H9 (cell line): ENCODE measurements around the gene CPNE7. TPM values are rescaled to one million over a fixed set of nuclear protein-coding genes. Genes with fewer than 3 reads are reported as not detected.

Source experiments
- DNase-seq: peaks from one replicate; pipeline ENCODE4 v3.0.0-alpha.2; 2017
- H2AFZ ChIP-seq: one replicate; pipeline ENCODE4 v1.6.1; 2013; ENCODE audit warnings: mild to moderate bottlenecking, low read length, control low read depth, moderate library complexity
- H2AK5ac ChIP-seq: 2 replicates; pipeline ENCODE4 v1.6.1; 2013; ENCODE audit warnings: low read length, control low read depth, mixed read lengths; ENCODE audit not compliant: insufficient read length
- H2BK120ac ChIP-seq: one replicate; pipeline ENCODE4 v1.6.1; 2013; ENCODE audit warnings: low read depth, mild to moderate bottlenecking, low read length, control low read depth, inconsistent platforms; ENCODE audit not compliant: poor library complexity, severe bottlenecking
- H2BK12ac ChIP-seq: 2 replicates; pipeline ENCODE4 v1.6.1; 2013; ENCODE audit warnings: low read length, control low read depth, mixed read lengths, low read depth; ENCODE audit not compliant: insufficient read length
- H2BK15ac ChIP-seq: 2 replicates; pipeline ENCODE4 v1.6.1; 2013; ENCODE audit warnings: low read depth, low read length, control low read depth
- H2BK20ac ChIP-seq: one replicate; pipeline ENCODE4 v1.6.1; 2013; ENCODE audit warnings: low read depth, mild to moderate bottlenecking, low read length, control low read depth, inconsistent platforms; ENCODE audit not compliant: poor library complexity, severe bottlenecking
- H2BK5ac ChIP-seq: 2 replicates; pipeline ENCODE4 v1.6.1; 2013; ENCODE audit warnings: low read length, control low read depth, mixed read lengths; ENCODE audit not compliant: insufficient read length
- H3K14ac ChIP-seq: 2 replicates; pipeline ENCODE4 v1.6.1; 2013; ENCODE audit warnings: low read length, control low read depth; ENCODE audit not compliant: insufficient read depth
- H3K18ac ChIP-seq: 2 replicates; pipeline ENCODE4 v1.6.1; 2013; ENCODE audit warnings: low read depth, mild to moderate bottlenecking, mixed read lengths, low read length, control low read depth; ENCODE audit not compliant: insufficient read length
- H3K23ac ChIP-seq: 2 replicates; pipeline ENCODE4 v1.6.1; 2013; ENCODE audit warnings: low read length, control low read depth, mixed read lengths, low read depth; ENCODE audit not compliant: insufficient read length
- H3K23me2 ChIP-seq: 2 replicates; pipeline ENCODE4 v1.6.1; 2013; ENCODE audit warnings: low read depth, mild to moderate bottlenecking, mixed read lengths, low read length, control low read depth; ENCODE audit not compliant: insufficient read length, poor library complexity, severe bottlenecking
- H3K27ac ChIP-seq: 2 replicates; pipeline ENCODE4 v1.5.1; 2013; ENCODE audit warnings: low read length, control low read depth, mixed read lengths, low read depth; ENCODE audit not compliant: insufficient read length
- H3K27me3 ChIP-seq: 2 replicates; pipeline ENCODE4 v1.6.1; 2013; ENCODE audit warnings: low read length, control low read depth, inconsistent platforms; ENCODE audit not compliant: insufficient read depth
- H3K4ac ChIP-seq: 2 replicates; pipeline ENCODE4 v1.6.1; 2013; ENCODE audit warnings: low read depth, mild to moderate bottlenecking, control low read depth, inconsistent platforms, low read length, moderate library complexity
- H3K4me1 ChIP-seq: 2 replicates; pipeline ENCODE4 v1.6.1; 2013; ENCODE audit warnings: low read length, control low read depth, inconsistent platforms; ENCODE audit not compliant: insufficient read depth
- H3K4me2 ChIP-seq: 2 replicates; pipeline ENCODE4 v1.6.1; 2013; ENCODE audit warnings: low read length, control low read depth, mixed read lengths; ENCODE audit not compliant: insufficient read length, insufficient read depth
- H3K56ac ChIP-seq: 2 replicates; pipeline ENCODE4 v1.6.1; 2013; ENCODE audit warnings: low read depth, mild to moderate bottlenecking, mixed read lengths, low read length, control low read depth; ENCODE audit not compliant: insufficient read length
- H3K79me1 ChIP-seq: 2 replicates; pipeline ENCODE4 v1.6.1; 2013; ENCODE audit warnings: low read depth, mild to moderate bottlenecking, moderate library complexity, low read length, control low read depth, inconsistent platforms; ENCODE audit not compliant: insufficient read depth, poor library complexity, severe bottlenecking
- H3K79me2 ChIP-seq: 2 replicates; pipeline ENCODE4 v1.6.1; 2013; ENCODE audit warnings: low read length, control low read depth, inconsistent platforms; ENCODE audit not compliant: insufficient read depth
- H3K9ac ChIP-seq: 2 replicates; pipeline ENCODE4 v1.6.1; 2013; ENCODE audit warnings: low read length, control low read depth, mixed read lengths; ENCODE audit not compliant: insufficient read length; ENCODE audit errors: extremely low read depth
- H3K9me3 ChIP-seq: one replicate; pipeline ENCODE4 v1.6.1; 2013; ENCODE audit warnings: low read depth, low read length, inconsistent platforms; ENCODE audit not compliant: control insufficient read depth
- H3T11ph ChIP-seq: one replicate; pipeline ENCODE4 v1.6.1; 2013; ENCODE audit warnings: mild to moderate bottlenecking, low read length, control low read depth, inconsistent platforms
- H4K20me1 ChIP-seq: one replicate; pipeline ENCODE4 v1.6.1; 2013; ENCODE audit not compliant: control insufficient read depth, insufficient read length, insufficient read depth
- H4K5ac ChIP-seq: 2 replicates; pipeline ENCODE4 v1.6.1; 2013; ENCODE audit warnings: low read depth, mild to moderate bottlenecking, mixed read lengths, low read length, control low read depth; ENCODE audit not compliant: insufficient read length
- H4K8ac ChIP-seq: replicated peaks from 2 replicates; pipeline ENCODE4 v1.6.1; 2013; ENCODE audit warnings: low read length, control low read depth, mixed read lengths, low read depth; ENCODE audit not compliant: insufficient read length
- H4K91ac ChIP-seq: 2 replicates; pipeline ENCODE4 v1.6.1; 2013; ENCODE audit warnings: low read depth, mild to moderate bottlenecking, moderate library complexity, mixed read lengths, low read length, control low read depth; ENCODE audit not compliant: insufficient read length
- H3K27ac Mint-ChIP-seq, 3 experiments: 2 replicates in 2 of 3; 3 replicates in 1 of 3; pipeline ENCODE4 v1.8.0; 2020 to 2021; ENCODE audit warnings: mixed read lengths in 3 of 3, mild to moderate bottlenecking in 1 of 3, moderate library complexity in 1 of 3
- H3K27me3 Mint-ChIP-seq: 2 replicates; pipeline ENCODE4 v1.8.0; 2021; ENCODE audit warnings: low read depth, mild to moderate bottlenecking, moderate library complexity, mixed read lengths
- H3K36me3 Mint-ChIP-seq, 3 experiments: 2 replicates in 2 of 3; 3 replicates in 1 of 3; pipeline ENCODE4 v1.8.0; 2020 to 2021; ENCODE audit warnings: low read depth in 3 of 3, mixed read lengths in 3 of 3; ENCODE audit not compliant: insufficient read depth in 1 of 3
- H3K4me1 Mint-ChIP-seq, 2 experiments: 2 replicates each; pipeline ENCODE4 v1.8.0; 2020; ENCODE audit warnings: mixed read lengths in 2 of 2
- H3K4me3 Mint-ChIP-seq, 2 experiments: 2 replicates in 1 of 2; 3 replicates in 1 of 2; pipeline ENCODE4 v1.8.0; 2020 to 2021; ENCODE audit warnings: mild to moderate bottlenecking in 2 of 2, mixed read lengths in 2 of 2, moderate library complexity in 1 of 2
- H3K9me3 Mint-ChIP-seq, 2 experiments: 2 replicates in 1 of 2; 3 replicates in 1 of 2; pipeline ENCODE4 v1.8.0; 2020; ENCODE audit warnings: mild to moderate bottlenecking in 2 of 2, mixed read lengths in 2 of 2, moderate library complexity in 1 of 2
- CTCF ChIP-seq: fragments of 200-600 bp; sonication (generic); conservative IDR thresholded peaks from 3 replicates; pipeline ENCODE4 v1.8.0; 2021; ENCODE audit warnings: antibody characterized with exemption, mild to moderate bottlenecking
- WGBS: extraction: QIAGEN DNeasy Blood & Tissue Kit; methylation state at CpG from one replicate; pipeline ENCODE4 v1.1.7; 2013; ENCODE audit warnings: missing lambda C conversion rate, low lambda C conversion rate, mixed read lengths; ENCODE audit not compliant: insufficient read length; ENCODE audit errors: extremely low coverage; 5-methylcytosine and 5-hydroxymethylcytosine counted together
- total RNA-seq: library from RNA; stranded (reverse); gene quantifications from 2 replicates; pipeline ENCODE4 v1.2.1, GENCODE V29; 2021

The CPNE7 gene
- total RNA-seq, 1 experiment from 2014 or later = 23.4 TPM

DNA sequence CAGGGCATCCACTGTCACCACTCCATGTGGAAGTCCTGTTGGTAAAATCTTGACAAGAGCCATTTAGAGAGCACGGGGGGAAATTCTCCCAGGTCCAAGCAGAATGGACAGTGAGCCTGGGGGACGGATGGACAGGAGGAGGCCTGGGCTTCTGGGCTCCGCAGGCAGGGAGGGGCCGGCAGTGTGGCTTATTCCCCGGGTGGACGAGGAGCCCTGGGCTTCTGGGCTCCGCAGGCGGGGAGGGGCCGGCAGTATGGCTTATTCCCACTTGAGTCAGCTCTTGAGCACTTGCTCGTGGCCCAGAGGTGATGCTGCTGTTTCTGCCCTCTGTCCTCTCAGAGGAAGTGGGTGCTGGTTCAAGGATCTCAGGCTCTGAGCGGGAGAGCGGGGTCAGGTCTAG is 37.3 kb upstream of the CPNE7 start:
- Histone ChIP-seq H4K8ac (no peak overlapping the region), H3K9ac (no peak overlapping the region), H4K5ac (no peak overlapping the region), H2AK5ac (no peak overlapping the region), H3K4ac (no peak overlapping the region), H4K91ac (no peak overlapping the region), H2BK12ac (no peak overlapping the region), H3K23me2 (no peaks in the 10 kb centered on the region), H3K4me1 (no peaks in the 10 kb centered on the region), H2AFZ (no peak overlapping the region), H3K9me3 (no peaks in the 10 kb centered on the region), H4K20me1 (no peaks in the 10 kb centered on the region), H3K23ac (no peak overlapping the region), H3K27me3 (no peaks in the 10 kb centered on the region), H3K79me2 (no peaks in the 10 kb centered on the region), H3K56ac (no peak overlapping the region), H3K18ac (no peak overlapping the region), H3K79me1 (no peaks in the 10 kb centered on the region), H2BK5ac (no peak overlapping the region), H2BK120ac (no peak overlapping the region), H3T11ph (no peak overlapping the region), H2BK15ac (no peak overlapping the region), H3K4me2 (no peak overlapping the region), H2BK20ac (no peak overlapping the region), H3K14ac (no peak overlapping the region), H3K27ac (no peak overlapping the region)
- no peak overlapping the region for H3K27ac Mint-ChIP-seq
- no peaks in the 10 kb centered on the region for H3K9me3 Mint-ChIP-seq
- TF ChIP-seq CTCF = no peak
- no peak for DNase-seq
- no peak overlapping the region for H3K4me3 Mint-ChIP-seq
- H3K4me1 Mint-ChIP-seq = no peaks in the 10 kb centered on the region
- peaks cover 30 to 62% (median 53%) of the 10 kb centered on the region in 3 experiments; a peak in 6 of 7 replicates for H3K36me3 Mint-ChIP-seq
- WGBS = no CpG with 5 or more reads among the region's 12 CpGs
- no peaks in the 10 kb centered on the region for H3K27me3 Mint-ChIP-seq
